Left ventricle myocardium inferior (tissue), 1 donor: Measurements from ENCODE around the gene SHISA3. TPM values are rescaled to one million over a fixed set of nuclear protein-coding genes. Genes with fewer than 3 reads are reported as not detected.
"Not testable (repeated sequence)": the region's sequence is repeated elsewhere in the genome, so short reads cannot be mapped to it uniquely, and the experiment has no call there.

Experiments used
- DNase-seq: peaks from one replicate; pipeline ENCODE4 v3.0.0-alpha.2; 2020
- H3K27ac ChIP-seq: fragments of 200-600 bp; replicated peaks from 2 replicates; pipeline ENCODE4 v1.8.0; 2021
- H3K27me3 ChIP-seq: fragments of 200-600 bp; 2 replicates; pipeline ENCODE4 v1.8.0; 2021; ENCODE audit warnings: low read depth
- H3K36me3 ChIP-seq: fragments of 200-600 bp; 2 replicates; pipeline ENCODE4 v1.8.0; 2021
- H3K4me1 ChIP-seq: fragments of 200-600 bp; 2 replicates; pipeline ENCODE4 v1.8.0; 2021
- H3K4me3 ChIP-seq: fragments of 200-600 bp; 2 replicates; pipeline ENCODE4 v1.8.0; 2021; ENCODE audit warnings: mild to moderate bottlenecking, moderate library complexity
- H3K9me3 ChIP-seq: fragments of 200-600 bp; replicated peaks from 2 replicates; pipeline ENCODE4 v1.8.0; 2021
- intact Hi-C: fragments of 100-400 bp; cut with micrococcal nuclease; formaldehyde crosslinking; loops from one replicate; pipeline ENCODE4 v1.11.0; 2022
- total RNA-seq: library from RNA; stranded (reverse); fragmentation: NEBNext Ultra II Directional; extraction: Animal tissue kit (Norgen Biotek cat#: 25700); gene quantifications from one replicate; pipeline ENCODE4 v1.2.1, GENCODE V29; 2021
- TF ChIP-seq, protein P1 (sequence below): fragments of 200-600 bp; IDR thresholded peaks from 2 replicates; pipeline ENCODE4 v1.8.0; 2021; ENCODE audit warnings: antibody characterized with exemption, mild to moderate bottlenecking, borderline replicate concordance
- donor health status: DM: no; HTN: yes; CAD: no; lungs with severe emphysema.

SHISA3 gene
- total RNA-seq, 1 donor from 2014 or later: 8.1 TPM

DNA sequence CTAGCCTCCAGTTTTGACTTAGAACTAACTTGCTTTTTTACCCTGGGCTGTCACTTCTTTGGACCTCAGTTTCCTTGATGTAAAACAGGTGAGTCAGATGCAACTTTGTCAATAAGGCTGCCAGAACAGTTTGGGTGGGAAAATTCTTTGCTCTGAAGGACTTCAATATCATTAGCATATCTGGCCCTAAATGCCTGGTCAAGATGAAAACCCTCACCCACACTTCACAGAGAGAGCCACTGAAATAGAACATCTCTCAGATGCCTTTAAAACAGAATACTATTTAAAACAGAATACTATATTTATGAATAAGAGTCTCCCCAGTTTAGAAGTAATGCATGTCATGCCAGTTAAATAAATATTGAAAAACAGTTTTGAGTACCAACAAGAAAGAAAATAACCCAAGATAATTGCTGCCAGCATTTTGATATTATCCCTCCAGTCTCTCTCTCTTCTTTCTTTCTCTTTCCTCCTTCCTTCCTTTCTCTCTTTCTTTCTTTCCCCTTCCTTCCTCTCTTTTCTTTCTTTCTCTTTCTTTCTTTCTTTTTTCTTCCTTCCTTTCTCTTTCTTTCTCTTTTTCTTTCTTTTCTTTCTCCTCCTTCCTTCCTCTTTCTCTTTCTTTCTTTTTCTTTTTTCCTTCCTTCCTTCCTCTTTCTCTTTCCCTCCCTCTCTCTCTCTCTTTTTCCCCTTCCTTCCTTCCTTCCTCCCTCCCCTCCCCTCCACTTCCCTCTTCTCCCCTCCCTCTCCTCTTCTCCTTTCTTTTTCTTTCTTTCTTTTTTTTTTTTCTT is 32.8 kb upstream of the SHISA3 start:
- intact Hi-C loops: no loop called here
- H3K4me3 ChIP-seq: no peak overlapping the region
- H3K9me3 ChIP-seq: peaks cover 10% of the 10 kb centered on the region
- H3K4me1 ChIP-seq: no peaks in the 10 kb centered on the region
- TF ChIP-seq, protein P1, sequence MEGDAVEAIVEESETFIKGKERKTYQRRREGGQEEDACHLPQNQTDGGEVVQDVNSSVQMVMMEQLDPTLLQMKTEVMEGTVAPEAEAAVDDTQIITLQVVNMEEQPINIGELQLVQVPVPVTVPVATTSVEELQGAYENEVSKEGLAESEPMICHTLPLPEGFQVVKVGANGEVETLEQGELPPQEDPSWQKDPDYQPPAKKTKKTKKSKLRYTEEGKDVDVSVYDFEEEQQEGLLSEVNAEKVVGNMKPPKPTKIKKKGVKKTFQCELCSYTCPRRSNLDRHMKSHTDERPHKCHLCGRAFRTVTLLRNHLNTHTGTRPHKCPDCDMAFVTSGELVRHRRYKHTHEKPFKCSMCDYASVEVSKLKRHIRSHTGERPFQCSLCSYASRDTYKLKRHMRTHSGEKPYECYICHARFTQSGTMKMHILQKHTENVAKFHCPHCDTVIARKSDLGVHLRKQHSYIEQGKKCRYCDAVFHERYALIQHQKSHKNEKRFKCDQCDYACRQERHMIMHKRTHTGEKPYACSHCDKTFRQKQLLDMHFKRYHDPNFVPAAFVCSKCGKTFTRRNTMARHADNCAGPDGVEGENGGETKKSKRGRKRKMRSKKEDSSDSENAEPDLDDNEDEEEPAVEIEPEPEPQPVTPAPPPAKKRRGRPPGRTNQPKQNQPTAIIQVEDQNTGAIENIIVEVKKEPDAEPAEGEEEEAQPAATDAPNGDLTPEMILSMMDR: no peak
- no peaks in the 10 kb centered on the region for H3K36me3 ChIP-seq
- H3K27ac ChIP-seq: no peak overlapping the region
- no peaks in the 10 kb centered on the region for H3K27me3 ChIP-seq
- DNase-seq: no peak

GRCh38 chr4:42366959-42367358 is 30.3 kb upstream of the SHISA3 start:
- intact Hi-C loops: no loop called here
- H3K4me3 ChIP-seq: no peak overlapping the region
- TF ChIP-seq, protein P1: no peak
- H3K4me1 ChIP-seq: no peaks in the 10 kb centered on the region
- H3K9me3 ChIP-seq: peaks cover 10% of the 10 kb centered on the region
- no peak for DNase-seq
- H3K27ac ChIP-seq: peak overlapping the region; percentile 12
- no peaks in the 10 kb centered on the region for H3K36me3 ChIP-seq
- H3K27me3 ChIP-seq: no peaks in the 10 kb centered on the region

DNA sequence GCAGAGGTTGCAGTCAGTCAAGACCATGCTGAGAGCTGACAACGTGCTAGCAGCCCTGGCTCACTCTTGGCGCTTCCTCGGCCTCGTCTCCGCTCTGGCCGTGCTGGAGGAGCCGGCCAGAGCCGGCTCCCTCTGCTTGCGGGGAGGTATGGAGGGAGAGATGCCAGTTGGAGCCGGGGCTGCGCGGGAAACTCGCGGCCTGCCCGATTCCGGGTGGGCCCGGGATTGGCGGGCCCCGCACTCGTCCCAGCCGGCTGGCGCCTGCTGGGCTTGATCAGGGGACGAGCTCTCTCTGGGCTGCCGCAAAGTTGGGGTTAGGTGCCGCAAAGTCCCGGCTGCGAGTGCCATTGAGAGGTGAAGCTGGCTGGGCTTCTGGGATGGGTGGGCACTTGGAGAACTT is 27.8 kb upstream of the SHISA3 start:
- H3K9me3 ChIP-seq: no peaks in the 10 kb centered on the region
- intact Hi-C loops: no loop called here
- H3K27ac ChIP-seq: no peak overlapping the region
- TF ChIP-seq, protein P1: no peak
- H3K36me3 ChIP-seq: no peaks in the 10 kb centered on the region
- DNase-seq: no peak
- no peaks in the 10 kb centered on the region for H3K4me1 ChIP-seq
- no peaks in the 10 kb centered on the region for H3K27me3 ChIP-seq
- H3K4me3 ChIP-seq: no peak overlapping the region

DNA sequence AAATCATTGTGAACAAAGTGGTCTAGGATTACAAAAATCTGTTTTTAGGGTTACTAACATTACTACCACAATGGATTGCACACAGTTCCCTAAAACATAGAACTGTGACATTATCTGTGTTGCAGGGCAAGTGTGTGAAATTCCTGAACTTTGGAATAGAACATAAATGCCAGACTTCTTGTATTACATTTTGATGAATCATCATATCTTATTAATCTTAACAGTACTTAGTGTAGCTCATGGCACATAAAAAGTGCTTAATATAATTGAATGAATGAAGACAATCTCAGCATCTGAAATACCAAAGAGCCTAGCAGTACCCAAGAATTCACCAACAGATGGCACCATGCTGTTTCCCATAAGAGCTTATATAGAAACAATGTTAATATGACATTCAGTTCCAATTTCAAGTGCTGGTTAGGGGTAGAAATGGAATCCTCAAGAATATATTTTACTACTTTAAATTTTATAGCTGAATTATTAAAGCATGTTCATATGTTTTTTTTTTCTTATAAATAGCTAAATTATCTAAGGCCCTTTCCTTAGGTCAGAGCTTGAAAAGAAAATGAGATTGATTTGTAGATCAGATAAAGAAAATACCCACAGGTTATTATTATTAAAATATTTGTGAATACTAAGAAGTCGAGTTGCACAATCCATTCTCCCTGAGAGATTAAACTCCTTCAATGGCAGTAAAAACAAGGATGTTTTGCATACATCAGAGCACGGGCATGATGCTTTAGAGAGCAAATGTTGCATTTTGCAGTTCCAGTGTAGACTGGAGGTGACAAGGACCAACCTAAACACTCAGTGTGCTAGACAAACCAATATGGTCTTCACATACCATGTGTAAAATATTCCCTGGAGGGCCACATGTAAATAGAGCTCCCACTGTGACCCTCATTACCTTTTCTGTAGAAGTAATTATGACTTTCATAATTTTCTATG is 25.7 kb upstream of the SHISA3 start:
- no peak for DNase-seq
- H3K36me3 ChIP-seq: no peaks in the 10 kb centered on the region
- intact Hi-C loops: no loop called here
- TF ChIP-seq, protein P1: peak; percentile 77
- no peaks in the 10 kb centered on the region for H3K9me3 ChIP-seq
- H3K27ac ChIP-seq: no peak overlapping the region
- H3K27me3 ChIP-seq: no peaks in the 10 kb centered on the region
- H3K4me3 ChIP-seq: no peak overlapping the region
- H3K4me1 ChIP-seq: no peaks in the 10 kb centered on the region

GRCh38 chr4:42372303-42372702 is 25.0 kb upstream of the SHISA3 start:
- H3K27ac ChIP-seq, intact Hi-C loops, H3K4me3 ChIP-seq, H3K36me3 ChIP-seq, H3K27me3 ChIP-seq, DNase-seq, H3K4me1 ChIP-seq, H3K9me3 ChIP-seq: not testable (repeated sequence)
